PC-3 (cell line): ENCODE data around the gene CA5A.
"Not testable (repeated sequence)": the region's sequence is repeated elsewhere in the genome, so short reads cannot be mapped to it uniquely, and the experiment has no call there.

Experiments
- EZH2 ChIP-seq: fragments of 300-600 bp; sonication (generic); IDR thresholded peaks from one replicate; pipeline ENCODE4 v1.6.1; 2017; ENCODE audit warnings: antibody characterized with exemption, mild to moderate bottlenecking, low read length; ENCODE audit not compliant: unreplicated experiment
- EZH2phosphoT487 ChIP-seq: fragments of 300-600 bp; sonication (generic); IDR thresholded peaks from 2 replicates; pipeline ENCODE4 v1.6.1; 2018; ENCODE audit warnings: mild to moderate bottlenecking, antibody characterized with exemption, low read length, borderline replicate concordance
- TF ChIP-seq, protein P1 (sequence below): fragments of 300-600 bp; sonication (generic); conservative IDR thresholded peaks from 2 replicates; pipeline ENCODE4 v1.5.1; 2017; ENCODE audit warnings: antibody characterized with exemption, low read depth, mild to moderate bottlenecking, low read length

DNA sequence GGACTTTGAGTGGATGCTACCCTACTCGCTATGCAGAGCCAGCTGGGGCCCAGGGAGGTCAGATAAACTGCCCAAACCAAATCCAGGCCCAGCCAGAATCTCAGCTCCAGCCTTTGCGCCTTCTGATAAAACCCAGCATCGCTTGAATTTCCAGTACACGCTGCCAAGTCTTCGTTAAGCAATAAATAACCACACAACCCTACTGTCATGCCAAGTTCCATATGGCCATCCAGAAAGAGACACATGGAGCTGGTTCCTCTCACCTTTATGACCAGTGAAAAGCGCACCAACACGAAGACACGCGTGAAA, 73.0 kb downstream of the CA5A start:
- TF ChIP-seq, protein P1, sequence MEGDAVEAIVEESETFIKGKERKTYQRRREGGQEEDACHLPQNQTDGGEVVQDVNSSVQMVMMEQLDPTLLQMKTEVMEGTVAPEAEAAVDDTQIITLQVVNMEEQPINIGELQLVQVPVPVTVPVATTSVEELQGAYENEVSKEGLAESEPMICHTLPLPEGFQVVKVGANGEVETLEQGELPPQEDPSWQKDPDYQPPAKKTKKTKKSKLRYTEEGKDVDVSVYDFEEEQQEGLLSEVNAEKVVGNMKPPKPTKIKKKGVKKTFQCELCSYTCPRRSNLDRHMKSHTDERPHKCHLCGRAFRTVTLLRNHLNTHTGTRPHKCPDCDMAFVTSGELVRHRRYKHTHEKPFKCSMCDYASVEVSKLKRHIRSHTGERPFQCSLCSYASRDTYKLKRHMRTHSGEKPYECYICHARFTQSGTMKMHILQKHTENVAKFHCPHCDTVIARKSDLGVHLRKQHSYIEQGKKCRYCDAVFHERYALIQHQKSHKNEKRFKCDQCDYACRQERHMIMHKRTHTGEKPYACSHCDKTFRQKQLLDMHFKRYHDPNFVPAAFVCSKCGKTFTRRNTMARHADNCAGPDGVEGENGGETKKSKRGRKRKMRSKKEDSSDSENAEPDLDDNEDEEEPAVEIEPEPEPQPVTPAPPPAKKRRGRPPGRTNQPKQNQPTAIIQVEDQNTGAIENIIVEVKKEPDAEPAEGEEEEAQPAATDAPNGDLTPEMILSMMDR = not testable (repeated sequence)
- not testable (repeated sequence) for TF ChIP-seq EZH2phosphoT487, EZH2
